Smooth muscle cell (in vitro differentiated cells): Measurements from ENCODE around the gene GP9. TPM values are rescaled to one million over a fixed set of nuclear protein-coding genes. Genes with fewer than 3 reads are reported as not detected.

Source experiments
- DNase-seq: peaks from one replicate; lab custom pipeline; 2025; ENCODE audit not compliant: unreplicated experiment; lab: John Stamatoyannopoulos, UW
- H2AFZ ChIP-seq: fragments of 200-600 bp; sonication (generic); 2 replicates; pipeline ENCODE4 v1.6.0; 2016; ENCODE audit warnings: antibody characterized with exemption, low read depth, mild to moderate bottlenecking
- H3F3A ChIP-seq: fragments of 200-600 bp; sonication (generic); 2 replicates; pipeline ENCODE4 v1.6.0; 2017; ENCODE audit warnings: antibody characterized with exemption, low read depth
- H3K27ac ChIP-seq: fragments of 200-600 bp; sonication (generic); 2 replicates; pipeline ENCODE4 v1.5.1; 2016; ENCODE audit warnings: low read depth, mild to moderate bottlenecking
- H3K27me3 ChIP-seq: fragments of 200-600 bp; sonication (generic); 2 replicates; pipeline ENCODE4 v1.6.1; 2016; ENCODE audit warnings: low read depth, mild to moderate bottlenecking
- H3K36me3 ChIP-seq: fragments of 200-600 bp; sonication (generic); 2 replicates; pipeline ENCODE4 v1.5.1; 2016; ENCODE audit warnings: low read depth
- H3K4me1 ChIP-seq: fragments of 200-600 bp; sonication (generic); 2 replicates; pipeline ENCODE4 v1.5.1; 2016; ENCODE audit warnings: low read depth
- H3K4me2 ChIP-seq: fragments of 200-600 bp; sonication (generic); 2 replicates; pipeline ENCODE4 v1.6.0; 2016; ENCODE audit warnings: mild to moderate bottlenecking
- H3K4me3 ChIP-seq: fragments of 200-600 bp; sonication (generic); 2 replicates; pipeline ENCODE4 v1.5.1; 2016; ENCODE audit warnings: mild to moderate bottlenecking
- H3K79me2 ChIP-seq: fragments of 200-600 bp; sonication (generic); 2 replicates; pipeline ENCODE4 v1.6.0; 2016; ENCODE audit warnings: low read depth, mild to moderate bottlenecking
- H3K9ac ChIP-seq: fragments of 200-600 bp; sonication (generic); 2 replicates; pipeline ENCODE4 v1.6.0; 2016; ENCODE audit warnings: low read depth
- H3K9me3 ChIP-seq: fragments of 200-600 bp; sonication (generic); replicated peaks from 2 replicates; pipeline ENCODE4 v1.5.1; 2016; ENCODE audit warnings: low read depth
- H4K20me1 ChIP-seq: fragments of 200-600 bp; sonication (generic); 2 replicates; pipeline ENCODE4 v1.6.0; 2016; ENCODE audit warnings: low read depth
- WGBS: methylation state at CpG from one replicate; pipeline ENCODE4 v1.1.7; 2016; ENCODE audit warnings: low lambda C conversion rate; 5-methylcytosine and 5-hydroxymethylcytosine counted together
- polyA plus RNA-seq: library from polyadenylated mRNA; unstranded; fragments of >200 nt; fragmentation: Nextera tagmentation; extraction: Ambion mirVana; gene quantifications from 2 replicates; pipeline ENCODE4 v1.2.1, GENCODE V29; 2016
- total RNA-seq: library from RNA; depleted of rRNA; stranded (reverse); fragments of >200 nt; gene quantifications from 2 replicates; pipeline ENCODE4 v1.2.3, GENCODE V29; 2014
- TF ChIP-seq, protein P1 (sequence below): fragments of 200-600 bp; sonication (generic); IDR thresholded peaks from 2 replicates; pipeline ENCODE4 v1.5.1; 2017; ENCODE audit warnings: borderline replicate concordance, mild to moderate bottlenecking, antibody characterized with exemption; ENCODE audit not compliant: insufficient read depth, poor library complexity, severe bottlenecking

The GP9 gene
- total and polyA plus RNA-seq, 2 experiments from 2014 or later = not detected

DNA sequence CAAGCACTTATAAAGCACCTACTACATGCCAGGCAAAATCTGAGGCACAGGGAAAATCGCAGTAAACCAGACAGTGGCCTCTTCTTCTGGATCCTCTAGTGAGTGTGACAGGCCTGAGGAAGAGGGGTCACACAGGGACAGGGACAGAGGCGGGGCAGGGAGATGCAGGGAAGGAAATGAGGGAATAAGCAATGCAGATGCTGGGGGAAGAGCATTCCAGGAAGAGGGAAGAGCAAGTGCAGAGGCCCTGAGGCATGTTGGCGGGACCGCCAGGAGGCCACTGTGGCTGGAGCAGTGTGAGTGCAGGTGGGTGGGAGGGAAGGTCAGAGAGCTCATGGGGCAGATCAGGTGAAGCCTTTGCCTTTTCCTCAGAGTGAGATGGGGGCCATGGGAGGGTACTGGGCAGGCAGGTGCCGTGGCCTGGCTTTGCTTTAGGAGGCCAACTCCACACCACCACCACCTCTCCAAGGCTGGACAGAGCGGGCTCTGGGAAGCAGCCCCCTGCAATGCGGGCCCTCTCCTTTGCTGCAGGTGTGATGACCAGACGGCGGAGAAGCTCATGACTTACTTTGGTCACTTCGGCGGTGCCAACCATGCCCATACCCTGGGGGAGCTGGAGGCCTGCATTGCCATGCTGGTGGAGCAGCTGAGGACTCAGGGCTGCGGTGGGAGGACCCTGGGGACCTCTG, 26.8 kb upstream of the GP9 start:
- Histone ChIP-seq H3K4me3 (no peak overlapping the region), H3K27ac (no peak overlapping the region), H3K4me1 (no peaks in the 10 kb centered on the region), H3F3A (no peaks in the 10 kb centered on the region), H4K20me1 (no peaks in the 10 kb centered on the region), H3K9me3 (no peaks in the 10 kb centered on the region), H2AFZ (no peak overlapping the region), H3K36me3 (no peaks in the 10 kb centered on the region), H3K4me2 (no peak overlapping the region), H3K9ac (no peak overlapping the region), H3K79me2 (no peaks in the 10 kb centered on the region), H3K27me3 (no peaks in the 10 kb centered on the region)
- DNase-seq = no peak
- TF ChIP-seq, protein P1, sequence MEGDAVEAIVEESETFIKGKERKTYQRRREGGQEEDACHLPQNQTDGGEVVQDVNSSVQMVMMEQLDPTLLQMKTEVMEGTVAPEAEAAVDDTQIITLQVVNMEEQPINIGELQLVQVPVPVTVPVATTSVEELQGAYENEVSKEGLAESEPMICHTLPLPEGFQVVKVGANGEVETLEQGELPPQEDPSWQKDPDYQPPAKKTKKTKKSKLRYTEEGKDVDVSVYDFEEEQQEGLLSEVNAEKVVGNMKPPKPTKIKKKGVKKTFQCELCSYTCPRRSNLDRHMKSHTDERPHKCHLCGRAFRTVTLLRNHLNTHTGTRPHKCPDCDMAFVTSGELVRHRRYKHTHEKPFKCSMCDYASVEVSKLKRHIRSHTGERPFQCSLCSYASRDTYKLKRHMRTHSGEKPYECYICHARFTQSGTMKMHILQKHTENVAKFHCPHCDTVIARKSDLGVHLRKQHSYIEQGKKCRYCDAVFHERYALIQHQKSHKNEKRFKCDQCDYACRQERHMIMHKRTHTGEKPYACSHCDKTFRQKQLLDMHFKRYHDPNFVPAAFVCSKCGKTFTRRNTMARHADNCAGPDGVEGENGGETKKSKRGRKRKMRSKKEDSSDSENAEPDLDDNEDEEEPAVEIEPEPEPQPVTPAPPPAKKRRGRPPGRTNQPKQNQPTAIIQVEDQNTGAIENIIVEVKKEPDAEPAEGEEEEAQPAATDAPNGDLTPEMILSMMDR = no peak
- 93% methylated on average over 12 of the region's 12 CpGs for WGBS

DNA sequence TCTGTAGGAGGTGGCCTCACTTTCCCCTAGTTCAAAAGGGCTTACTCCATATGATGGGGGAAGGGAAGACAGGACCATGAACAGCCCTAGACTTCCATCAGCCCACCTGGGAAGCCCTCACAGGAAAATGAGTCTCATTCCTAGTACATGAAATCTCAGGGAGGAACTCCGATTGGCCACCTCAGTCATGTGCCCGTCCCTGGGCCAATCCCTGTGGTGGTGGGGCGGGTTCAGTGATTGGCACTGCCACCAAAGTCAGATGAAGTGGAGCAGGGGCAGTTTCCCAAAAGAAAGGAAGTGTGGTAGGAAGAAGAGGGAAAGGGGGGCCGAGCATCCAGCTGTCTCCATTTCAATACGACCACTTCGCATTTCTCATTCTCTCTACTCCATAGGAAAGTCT, 25.9 kb upstream of the GP9 start:
- no peak overlapping the region for H3K27ac ChIP-seq
- no peak overlapping the region for H3K4me2 ChIP-seq
- no peak overlapping the region for H2AFZ ChIP-seq
- no peak overlapping the region for H3K4me3 ChIP-seq
- no peaks in the 10 kb centered on the region for H3K4me1 ChIP-seq
- DNase-seq = no peak
- H3K9me3 ChIP-seq = no peaks in the 10 kb centered on the region
- no peaks in the 10 kb centered on the region for H3K79me2 ChIP-seq
- H3K9ac ChIP-seq = no peak overlapping the region
- no peaks in the 10 kb centered on the region for H3K36me3 ChIP-seq
- H3K27me3 ChIP-seq = no peaks in the 10 kb centered on the region
- WGBS = 88% methylated on average over 6 of the region's 6 CpGs
- H3F3A ChIP-seq = no peaks in the 10 kb centered on the region
- H4K20me1 ChIP-seq = no peaks in the 10 kb centered on the region
- TF ChIP-seq, protein P1 = no peak

DNA sequence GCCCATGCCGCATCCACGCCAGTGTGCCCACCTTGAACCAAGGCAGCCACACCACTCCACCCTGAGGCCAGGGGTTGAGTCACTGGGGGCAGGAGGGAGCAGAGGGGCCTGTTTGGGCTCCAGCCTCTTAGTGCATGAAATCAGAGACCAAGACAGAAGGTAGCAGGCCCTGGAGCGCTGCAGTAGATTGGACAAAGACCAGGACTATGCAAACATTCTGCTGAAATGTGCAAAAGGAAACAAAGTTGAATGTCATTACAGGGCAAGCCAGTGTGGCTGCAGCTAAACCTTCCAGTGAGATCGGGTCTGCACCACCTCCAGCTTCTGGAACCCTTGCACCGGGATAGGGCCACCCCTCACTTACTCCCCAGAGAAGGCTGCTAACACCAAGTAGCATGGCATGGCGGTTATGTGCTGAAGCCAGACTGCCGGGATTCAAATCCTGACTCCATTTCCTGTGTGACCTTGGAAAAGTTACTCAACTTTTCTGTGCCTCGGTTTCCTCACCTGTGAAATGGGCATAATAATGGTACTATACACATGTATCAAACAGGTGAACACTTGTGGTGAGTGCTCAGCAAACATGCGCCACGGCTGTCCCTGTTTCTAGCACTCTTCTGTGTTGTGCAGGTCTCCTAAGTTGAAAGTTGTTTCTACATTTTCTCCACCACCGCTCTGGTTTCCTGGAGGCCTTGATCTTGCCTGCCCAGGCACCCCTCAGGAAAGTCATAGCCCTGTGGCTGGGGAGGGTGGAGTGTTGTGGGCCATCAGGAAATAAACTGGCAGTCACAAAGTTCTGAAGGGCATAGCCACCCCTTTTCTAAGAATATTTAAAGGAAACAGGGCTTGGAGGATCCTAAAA, 25.0 kb upstream of the GP9 start:
- Histone ChIP-seq H3K36me3 (no peaks in the 10 kb centered on the region), H2AFZ (no peak overlapping the region), H3K4me2 (no peak overlapping the region), H3K27ac (no peak overlapping the region), H3K27me3 (no peaks in the 10 kb centered on the region), H3K4me3 (no peak overlapping the region), H3K79me2 (no peaks in the 10 kb centered on the region), H3K9ac (no peak overlapping the region), H3K4me1 (no peaks in the 10 kb centered on the region), H4K20me1 (no peaks in the 10 kb centered on the region), H3F3A (no peaks in the 10 kb centered on the region), H3K9me3 (no peaks in the 10 kb centered on the region)
- WGBS = 93% methylated on average over 11 of the region's 11 CpGs
- TF ChIP-seq, protein P1 = no peak
- no peak for DNase-seq
